ENCODE measurements around the gene KCNJ1. TPM values are rescaled to one million over a fixed set of nuclear protein-coding genes. Genes with fewer than 3 reads are reported as not detected.

The KCNJ1 gene
- total and polyA plus RNA-seq, 2 experiments from 2014 or later = 0.16 TPM; not detected in 1

DNA sequence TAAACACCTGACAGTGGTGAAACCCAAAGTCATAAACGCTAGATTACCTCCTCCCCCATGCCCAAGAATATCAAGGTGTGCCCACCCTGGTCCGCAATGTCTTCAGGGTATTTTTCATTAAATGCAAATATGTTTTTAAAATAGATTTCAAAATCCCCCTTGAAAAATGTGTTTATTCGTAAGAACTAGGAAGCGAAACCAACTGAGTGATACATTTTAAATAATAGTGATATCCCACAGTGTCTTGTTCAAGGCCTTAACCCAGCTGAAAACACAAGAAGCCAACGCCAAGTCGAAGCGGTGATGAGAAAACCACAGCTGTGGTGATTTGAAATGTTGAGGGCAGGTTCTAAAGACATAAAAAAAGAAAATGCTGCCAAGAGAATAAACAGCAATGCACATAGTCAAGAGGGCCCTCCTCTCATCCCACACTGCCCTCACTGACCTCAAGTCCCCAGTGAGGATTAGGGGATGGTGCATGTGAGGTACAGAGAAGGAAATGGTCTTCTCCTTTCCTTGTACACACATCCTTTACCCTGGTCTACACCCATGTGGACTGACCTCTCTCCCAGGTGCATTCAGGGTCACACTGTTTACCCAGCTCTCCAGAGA, 25.5 kb downstream of the KCNJ1 start (continued):
- TF ChIP-seq, protein P1, sequence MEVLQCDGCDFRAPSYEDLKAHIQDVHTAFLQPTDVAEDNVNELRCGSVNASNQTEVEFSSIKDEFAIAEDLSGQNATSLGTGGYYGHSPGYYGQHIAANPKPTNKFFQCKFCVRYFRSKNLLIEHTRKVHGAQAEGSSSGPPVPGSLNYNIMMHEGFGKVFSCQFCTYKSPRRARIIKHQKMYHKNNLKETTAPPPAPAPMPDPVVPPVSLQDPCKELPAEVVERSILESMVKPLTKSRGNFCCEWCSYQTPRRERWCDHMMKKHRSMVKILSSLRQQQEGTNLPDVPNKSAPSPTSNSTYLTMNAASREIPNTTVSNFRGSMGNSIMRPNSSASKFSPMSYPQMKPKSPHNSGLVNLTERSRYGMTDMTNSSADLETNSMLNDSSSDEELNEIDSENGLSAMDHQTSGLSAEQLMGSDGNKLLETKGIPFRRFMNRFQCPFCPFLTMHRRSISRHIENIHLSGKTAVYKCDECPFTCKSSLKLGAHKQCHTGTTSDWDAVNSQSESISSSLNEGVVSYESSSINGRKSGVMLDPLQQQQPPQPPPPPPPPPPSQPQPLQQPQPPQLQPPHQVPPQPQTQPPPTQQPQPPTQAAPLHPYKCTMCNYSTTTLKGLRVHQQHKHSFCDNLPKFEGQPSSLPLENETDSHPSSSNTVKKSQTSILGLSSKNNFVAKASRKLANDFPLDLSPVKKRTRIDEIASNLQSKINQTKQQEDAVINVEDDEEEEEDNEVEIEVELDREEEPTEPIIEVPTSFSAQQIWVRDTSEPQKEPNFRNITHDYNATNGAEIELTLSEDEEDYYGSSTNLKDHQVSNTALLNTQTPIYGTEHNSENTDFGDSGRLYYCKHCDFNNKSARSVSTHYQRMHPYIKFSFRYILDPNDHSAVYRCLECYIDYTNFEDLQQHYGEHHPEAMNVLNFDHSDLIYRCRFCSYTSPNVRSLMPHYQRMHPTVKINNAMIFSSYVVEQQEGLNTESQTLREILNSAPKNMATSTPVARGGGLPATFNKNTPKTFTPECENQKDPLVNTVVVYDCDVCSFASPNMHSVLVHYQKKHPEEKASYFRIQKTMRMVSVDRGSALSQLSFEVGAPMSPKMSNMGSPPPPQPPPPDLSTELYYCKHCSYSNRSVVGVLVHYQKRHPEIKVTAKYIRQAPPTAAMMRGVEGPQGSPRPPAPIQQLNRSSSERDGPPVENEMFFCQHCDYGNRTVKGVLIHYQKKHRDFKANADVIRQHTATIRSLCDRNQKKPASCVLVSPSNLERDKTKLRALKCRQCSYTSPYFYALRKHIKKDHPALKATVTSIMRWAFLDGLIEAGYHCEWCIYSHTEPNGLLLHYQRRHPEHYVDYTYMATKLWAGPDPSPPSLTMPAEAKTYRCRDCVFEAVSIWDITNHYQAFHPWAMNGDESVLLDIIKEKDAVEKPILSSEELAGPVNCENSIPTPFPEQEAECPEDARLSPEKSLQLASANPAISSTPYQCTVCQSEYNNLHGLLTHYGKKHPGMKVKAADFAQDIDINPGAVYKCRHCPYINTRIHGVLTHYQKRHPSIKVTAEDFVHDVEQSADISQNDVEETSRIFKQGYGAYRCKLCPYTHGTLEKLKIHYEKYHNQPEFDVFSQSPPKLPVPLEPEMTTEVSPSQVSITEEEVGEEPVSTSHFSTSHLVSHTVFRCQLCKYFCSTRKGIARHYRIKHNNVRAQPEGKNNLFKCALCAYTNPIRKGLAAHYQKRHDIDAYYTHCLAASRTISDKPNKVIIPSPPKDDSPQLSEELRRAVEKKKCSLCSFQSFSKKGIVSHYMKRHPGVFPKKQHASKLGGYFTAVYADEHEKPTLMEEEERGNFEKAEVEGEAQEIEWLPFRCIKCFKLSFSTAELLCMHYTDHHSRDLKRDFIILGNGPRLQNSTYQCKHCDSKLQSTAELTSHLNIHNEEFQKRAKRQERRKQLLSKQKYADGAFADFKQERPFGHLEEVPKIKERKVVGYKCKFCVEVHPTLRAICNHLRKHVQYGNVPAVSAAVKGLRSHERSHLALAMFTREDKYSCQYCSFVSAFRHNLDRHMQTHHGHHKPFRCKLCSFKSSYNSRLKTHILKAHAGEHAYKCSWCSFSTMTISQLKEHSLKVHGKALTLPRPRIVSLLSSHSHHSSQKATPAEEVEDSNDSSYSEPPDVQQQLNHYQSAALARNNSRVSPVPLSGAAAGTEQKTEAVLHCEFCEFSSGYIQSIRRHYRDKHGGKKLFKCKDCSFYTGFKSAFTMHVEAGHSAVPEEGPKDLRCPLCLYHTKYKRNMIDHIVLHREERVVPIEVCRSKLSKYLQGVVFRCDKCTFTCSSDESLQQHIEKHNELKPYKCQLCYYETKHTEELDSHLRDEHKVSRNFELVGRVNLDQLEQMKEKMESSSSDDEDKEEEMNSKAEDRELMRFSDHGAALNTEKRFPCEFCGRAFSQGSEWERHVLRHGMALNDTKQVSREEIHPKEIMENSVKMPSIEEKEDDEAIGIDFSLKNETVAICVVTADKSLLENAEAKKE (CRISPR knock-in tag; IDR thresholded peaks at IDR 0.05) = no peak
- TF ChIP-seq JUNB (IDR thresholded peaks at IDR 0.05; ENCODE audit: unreplicated experiment) (no peak), EZH2 (IDR thresholded peaks at IDR 0.05; ENCODE audit: low read depth, unreplicated experiment) (no peak), STAT1 (IDR thresholded peaks at IDR 0.05; ENCODE audit: unreplicated experiment) (no peak)
- TF ChIP-seq, protein P2, sequence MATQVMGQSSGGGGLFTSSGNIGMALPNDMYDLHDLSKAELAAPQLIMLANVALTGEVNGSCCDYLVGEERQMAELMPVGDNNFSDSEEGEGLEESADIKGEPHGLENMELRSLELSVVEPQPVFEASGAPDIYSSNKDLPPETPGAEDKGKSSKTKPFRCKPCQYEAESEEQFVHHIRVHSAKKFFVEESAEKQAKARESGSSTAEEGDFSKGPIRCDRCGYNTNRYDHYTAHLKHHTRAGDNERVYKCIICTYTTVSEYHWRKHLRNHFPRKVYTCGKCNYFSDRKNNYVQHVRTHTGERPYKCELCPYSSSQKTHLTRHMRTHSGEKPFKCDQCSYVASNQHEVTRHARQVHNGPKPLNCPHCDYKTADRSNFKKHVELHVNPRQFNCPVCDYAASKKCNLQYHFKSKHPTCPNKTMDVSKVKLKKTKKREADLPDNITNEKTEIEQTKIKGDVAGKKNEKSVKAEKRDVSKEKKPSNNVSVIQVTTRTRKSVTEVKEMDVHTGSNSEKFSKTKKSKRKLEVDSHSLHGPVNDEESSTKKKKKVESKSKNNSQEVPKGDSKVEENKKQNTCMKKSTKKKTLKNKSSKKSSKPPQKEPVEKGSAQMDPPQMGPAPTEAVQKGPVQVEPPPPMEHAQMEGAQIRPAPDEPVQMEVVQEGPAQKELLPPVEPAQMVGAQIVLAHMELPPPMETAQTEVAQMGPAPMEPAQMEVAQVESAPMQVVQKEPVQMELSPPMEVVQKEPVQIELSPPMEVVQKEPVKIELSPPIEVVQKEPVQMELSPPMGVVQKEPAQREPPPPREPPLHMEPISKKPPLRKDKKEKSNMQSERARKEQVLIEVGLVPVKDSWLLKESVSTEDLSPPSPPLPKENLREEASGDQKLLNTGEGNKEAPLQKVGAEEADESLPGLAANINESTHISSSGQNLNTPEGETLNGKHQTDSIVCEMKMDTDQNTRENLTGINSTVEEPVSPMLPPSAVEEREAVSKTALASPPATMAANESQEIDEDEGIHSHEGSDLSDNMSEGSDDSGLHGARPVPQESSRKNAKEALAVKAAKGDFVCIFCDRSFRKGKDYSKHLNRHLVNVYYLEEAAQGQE (IDR thresholded peaks at IDR 0.05; ENCODE audit: unreplicated experiment) = no peak

Data from GM23338 (cell line).